HG03354 (cell line): ENCODE measurements around the gene C5AR2.
"Not testable (repeated sequence)": the region's sequence is repeated elsewhere in the genome, so short reads cannot be mapped to it uniquely, and the experiment has no call there.

ENCODE experiments used
- ATAC-seq: cut with Tn5 transposase; IDR thresholded peaks from one replicate; pipeline ENCODE4 v1.9.1; 2021; ENCODE audit warnings: mild to moderate bottlenecking; ENCODE audit not compliant: unreplicated experiment, poor library complexity, severe bottlenecking

Gene C5AR2

GRCh38 chr19:47322058-47322457 lies 9.9 kb upstream of the C5AR2 start:
- no peak for ATAC-seq

GRCh38 chr19:47323409-47323808 lies 8.6 kb upstream of the C5AR2 start:
- ATAC-seq, result no peak

- ATAC-seq, result no peak
Observed at GRCh38 chr19:47323872-47324271, 8.1 kb upstream of the C5AR2 start.

GRCh38 chr19:47324502-47324901 lies 7.5 kb upstream of the C5AR2 start:
- no peak for ATAC-seq

GRCh38 chr19:47330466-47330869 lies 1.5 kb upstream of the C5AR2 start:
- ATAC-seq, result no peak

- ATAC-seq, result no peak
Observed at GRCh38 chr19:47331490-47331889, 485 bp upstream of the C5AR2 start.

GRCh38 chr19:47336765-47337718 lies 5.1 kb downstream of the C5AR2 start:
- ATAC-seq, result not testable (repeated sequence)

- no peak for ATAC-seq
Observed at GRCh38 chr19:47339196-47339880, 7.4 kb downstream of the C5AR2 start.

GRCh38 chr19:47340477-47341208 lies 8.7 kb downstream of the C5AR2 start:
- no peak for ATAC-seq

- ATAC-seq, result no peak
Observed at GRCh38 chr19:47341734-47342133, 9.8 kb downstream of the C5AR2 start.

GRCh38 chr19:47343194-47343802 lies 11.3 kb downstream of the C5AR2 start:
- no peak for ATAC-seq

GRCh38 chr19:47344425-47344824 lies 12.4 kb downstream of the C5AR2 start:
- no peak for ATAC-seq

GRCh38 chr19:47346024-47346423 lies 14.0 kb downstream of the C5AR2 start:
- ATAC-seq, result not testable (repeated sequence)

GRCh38 chr19:47348819-47349795 lies 17.1 kb downstream of the C5AR2 start, which contains the start of gene DHX34:
Gene DHX34, plus strand, starts transcription at chr19:47349315. Its CDS starts 3,716 bp downstream, at chr19:47353031.
- ATAC-seq, result peak; percentile 94

GRCh38 chr19:47350630-47351029 lies 18.7 kb downstream of the C5AR2 start:
- ATAC-seq, result no peak

GRCh38 chr19:47351548-47351947 lies 19.6 kb downstream of the C5AR2 start:
- ATAC-seq, result no peak

GRCh38 chr19:47352095-47352494 lies 20.1 kb downstream of the C5AR2 start:
- no peak for ATAC-seq

GRCh38 chr19:47353307-47353712 lies 21.3 kb downstream of the C5AR2 start:
- ATAC-seq, result no peak

GRCh38 chr19:47356900-47357299 lies 24.9 kb downstream of the C5AR2 start:
- no peak for ATAC-seq
